GM12878 (cell line): ENCODE data around the gene TMC8. TPM values are rescaled to one million over a fixed set of nuclear protein-coding genes. Genes with fewer than 3 reads are reported as not detected.

Experiments used
- BACH1 ChIP-seq: fragments of 450-650 bp; IDR thresholded peaks from 2 replicates; pipeline ENCODE4 v1.6.1; 2017; ENCODE audit warnings: mild to moderate bottlenecking, borderline replicate concordance
- CREB1 ChIP-seq: IDR thresholded peaks from 2 replicates; pipeline ENCODE4 v1.6.1; 2012; ENCODE audit warnings: low read depth, mild to moderate bottlenecking, inconsistent platforms
- ESRRA ChIP-seq: IDR thresholded peaks from 2 replicates; pipeline ENCODE4 v1.6.1; 2012; ENCODE audit warnings: mild to moderate bottlenecking, low read length, improper control_type of control experiment
- FOS ChIP-seq: IDR thresholded peaks from 3 replicates; pipeline ENCODE4 v1.6.1; 2011; ENCODE audit warnings: borderline replicate concordance; ENCODE audit not compliant: insufficient read length; ENCODE audit errors: extremely low read depth
- GABPA ChIP-seq: IDR thresholded peaks from 2 replicates; pipeline ENCODE4 v1.6.1; 2014; ENCODE audit warnings: antibody characterized with exemption, low read depth, mild to moderate bottlenecking, inconsistent platforms
- HDGF ChIP-seq: fragments of 450-650 bp; IDR thresholded peaks from 2 replicates; pipeline ENCODE4 v1.6.1; 2016; ENCODE audit warnings: antibody characterized with exemption
- IKZF2 ChIP-seq, 2 experiments: fragments of 450-650 bp; IDR thresholded peaks; 2 replicates each; pipeline ENCODE4 v1.6.1; 2017; ENCODE audit warnings: mild to moderate bottlenecking in 2 of 2, moderate library complexity in 2 of 2
- MEF2A ChIP-seq: IDR thresholded peaks from 2 replicates; pipeline ENCODE4 v1.6.1; 2011; ENCODE audit warnings: low read depth, mild to moderate bottlenecking, low read length, moderate library complexity; ENCODE audit not compliant: insufficient read depth
- NFYA ChIP-seq: IDR thresholded peaks from 2 replicates; pipeline ENCODE4 v1.6.1; 2011; ENCODE audit warnings: low read depth, mild to moderate bottlenecking, low read length, improper control_type of control experiment, borderline replicate concordance
- NFYB ChIP-seq: IDR thresholded peaks from 2 replicates; pipeline ENCODE4 v1.6.1; 2011; ENCODE audit warnings: low read depth, mild to moderate bottlenecking, low read length, improper control_type of control experiment, moderate library complexity; ENCODE audit not compliant: insufficient read depth
- RELA ChIP-seq: fragments of 450-650 bp; IDR thresholded peaks from 2 replicates; pipeline ENCODE4 v1.8.0; 2014; ENCODE audit warnings: borderline replicate concordance; ENCODE audit not compliant: partially characterized antibody
- SIN3A ChIP-seq: IDR thresholded peaks from 2 replicates; pipeline ENCODE4 v1.6.1; 2012; ENCODE audit warnings: low read depth, low read length, improper control_type of control experiment
- SREBF1 ChIP-seq: IDR thresholded peaks from 2 replicates; pipeline ENCODE4 v1.6.1; 2012; ENCODE audit warnings: mild to moderate bottlenecking, low read length
- SREBF2 ChIP-seq: IDR thresholded peaks from 2 replicates; pipeline ENCODE4 v1.6.1; 2012; ENCODE audit warnings: mild to moderate bottlenecking, low read length
- TBL1XR1 ChIP-seq: IDR thresholded peaks from 2 replicates; pipeline ENCODE4 v1.6.1; 2012; ENCODE audit warnings: low read depth, low read length, improper control_type of control experiment
- TCF12 ChIP-seq: IDR thresholded peaks from 2 replicates; pipeline ENCODE4 v1.6.1; 2011; ENCODE audit warnings: low read depth, mild to moderate bottlenecking, low read length
- ZNF384 ChIP-seq: IDR thresholded peaks from 2 replicates; pipeline ENCODE4 v1.6.1; 2012; ENCODE audit warnings: low read depth, mild to moderate bottlenecking, low read length, improper control_type of control experiment, borderline replicate concordance
- ZSCAN29 ChIP-seq: fragments of 450-650 bp; IDR thresholded peaks from 2 replicates; pipeline ENCODE4 v1.6.1; 2017; ENCODE audit warnings: mild to moderate bottlenecking, moderate library complexity
- polyA plus RNA-seq, 11 experiments: library from polyadenylated mRNA; depleted of rRNA in 4 of 11; unstranded in 6 of 11; stranded (reverse) in 5 of 11; fragments of >200 nt; fragmentation: Nextera tagmentation in 4 of 11; fragmentation: Illumina TruSeq in 1 of 11; extraction: Ambion mirVana in 4 of 11; extraction: Trizol in 1 of 11; gene quantifications; 1 replicate in 1 of 11; 2 replicates in 10 of 11; pipeline versions ENCODE4 v1.2.1 to v1.2.3, GENCODE V29; 2011 to 2016; ENCODE audit warnings: inconsistent platforms in 2 of 11, missing spikeins in 2 of 11, low read depth in 1 of 11
- total RNA-seq, 4 experiments: library from RNA; depleted of rRNA in 3 of 4; stranded (reverse); fragments of >200 nt in 3 of 4; fragmentation: Illumina TruSeq in 1 of 4; extraction: Trizol in 1 of 4; gene quantifications; 2 replicates each; pipeline versions ENCODE4 v1.2.1 to v1.2.3, GENCODE V29; 2013 to 2021
- TF ChIP-seq, protein P1 (sequence below): IDR thresholded peaks from 2 replicates; pipeline ENCODE4 v1.6.1; 2011; ENCODE audit warnings: borderline replicate concordance, low read depth, mild to moderate bottlenecking, moderate library complexity, low read length; ENCODE audit not compliant: insufficient read depth, poor library complexity, severe bottlenecking
- TF ChIP-seq, protein P2 (sequence below), 3 experiments: IDR thresholded peaks in 2 of 3; conservative IDR thresholded peaks in 1 of 3; 2 replicates each; pipeline ENCODE4 v1.5.1; 2011; ENCODE audit warnings: low read depth in 3 of 3, low read length in 3 of 3, mild to moderate bottlenecking in 3 of 3, control low read depth in 2 of 3, moderate library complexity in 2 of 3, inconsistent platforms in 1 of 3, mixed read lengths in 1 of 3; ENCODE audit not compliant: control insufficient read depth in 2 of 3, insufficient read depth in 1 of 3; ENCODE audit errors: extremely low read depth in 1 of 3
- TF ChIP-seq, protein P3 (sequence below): IDR thresholded peaks from 2 replicates; pipeline ENCODE4 v1.6.1; 2012; ENCODE audit warnings: improper control_type of control experiment, low read depth, low read length; ENCODE audit not compliant: insufficient replicate concordance
- TF ChIP-seq, protein P4 (sequence below): IDR thresholded peaks from 2 replicates; pipeline ENCODE4 v1.6.1; 2012; ENCODE audit warnings: low read depth, low read length, improper control_type of control experiment

Gene TMC8
- total and polyA plus RNA-seq, 10 of the 15 experiments (the other 5 are each of a cell fraction or from before 2014, with no cell fraction given) = 2.7 to 128 (median 40.0) TPM

DNA sequence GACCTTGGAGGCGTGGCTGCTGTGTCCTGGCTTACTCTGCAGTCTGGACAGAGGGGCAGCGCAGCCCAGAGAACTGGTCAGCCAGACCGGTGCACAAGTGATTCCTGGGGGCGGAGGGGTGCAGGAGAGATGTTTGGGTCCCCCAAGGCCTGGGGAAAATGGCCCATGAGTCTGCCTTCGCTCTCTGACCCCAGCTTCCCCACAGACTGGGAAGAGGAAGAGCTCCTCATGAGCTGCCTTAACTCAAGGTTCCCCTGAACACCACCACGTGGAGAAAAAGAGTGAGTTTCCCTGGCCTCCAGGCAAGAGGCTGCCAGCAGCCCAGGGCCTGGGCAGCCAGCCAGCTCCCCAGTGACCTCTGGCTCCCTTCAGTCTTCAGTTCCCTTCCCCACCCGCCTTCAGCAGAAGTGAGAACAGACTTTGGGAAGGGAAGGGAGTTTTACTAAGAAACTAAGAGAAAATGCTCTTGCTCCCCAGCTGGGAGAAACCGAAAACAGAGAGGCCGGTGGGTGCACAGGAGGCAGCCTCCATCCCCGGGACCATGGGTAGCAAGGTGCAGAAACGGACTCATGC is 13.7 kb downstream of the TMC8 start (continued):
- TF ChIP-seq NFYA = no peak
- TF ChIP-seq NFYB = no peak
- TF ChIP-seq ZSCAN29 = no peak
- TF ChIP-seq, protein P1, sequence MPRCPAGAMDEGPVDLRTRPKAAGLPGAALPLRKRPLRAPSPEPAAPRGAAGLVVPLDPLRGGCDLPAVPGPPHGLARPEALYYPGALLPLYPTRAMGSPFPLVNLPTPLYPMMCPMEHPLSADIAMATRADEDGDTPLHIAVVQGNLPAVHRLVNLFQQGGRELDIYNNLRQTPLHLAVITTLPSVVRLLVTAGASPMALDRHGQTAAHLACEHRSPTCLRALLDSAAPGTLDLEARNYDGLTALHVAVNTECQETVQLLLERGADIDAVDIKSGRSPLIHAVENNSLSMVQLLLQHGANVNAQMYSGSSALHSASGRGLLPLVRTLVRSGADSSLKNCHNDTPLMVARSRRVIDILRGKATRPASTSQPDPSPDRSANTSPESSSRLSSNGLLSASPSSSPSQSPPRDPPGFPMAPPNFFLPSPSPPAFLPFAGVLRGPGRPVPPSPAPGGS = no peak
- no peak for TF ChIP-seq SIN3A
- TF ChIP-seq, protein P2, sequence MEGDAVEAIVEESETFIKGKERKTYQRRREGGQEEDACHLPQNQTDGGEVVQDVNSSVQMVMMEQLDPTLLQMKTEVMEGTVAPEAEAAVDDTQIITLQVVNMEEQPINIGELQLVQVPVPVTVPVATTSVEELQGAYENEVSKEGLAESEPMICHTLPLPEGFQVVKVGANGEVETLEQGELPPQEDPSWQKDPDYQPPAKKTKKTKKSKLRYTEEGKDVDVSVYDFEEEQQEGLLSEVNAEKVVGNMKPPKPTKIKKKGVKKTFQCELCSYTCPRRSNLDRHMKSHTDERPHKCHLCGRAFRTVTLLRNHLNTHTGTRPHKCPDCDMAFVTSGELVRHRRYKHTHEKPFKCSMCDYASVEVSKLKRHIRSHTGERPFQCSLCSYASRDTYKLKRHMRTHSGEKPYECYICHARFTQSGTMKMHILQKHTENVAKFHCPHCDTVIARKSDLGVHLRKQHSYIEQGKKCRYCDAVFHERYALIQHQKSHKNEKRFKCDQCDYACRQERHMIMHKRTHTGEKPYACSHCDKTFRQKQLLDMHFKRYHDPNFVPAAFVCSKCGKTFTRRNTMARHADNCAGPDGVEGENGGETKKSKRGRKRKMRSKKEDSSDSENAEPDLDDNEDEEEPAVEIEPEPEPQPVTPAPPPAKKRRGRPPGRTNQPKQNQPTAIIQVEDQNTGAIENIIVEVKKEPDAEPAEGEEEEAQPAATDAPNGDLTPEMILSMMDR (IDR thresholded peaks at IDR 0.05 in 2 of 3, conservative IDR thresholded peaks at IDR 0.05 in 1 of 3; ENCODE audit: control insufficient read depth in 2 of 3, extremely low read depth in 1 of 3, insufficient read depth in 1 of 3, low read depth in 3 of 3, low read length in 3 of 3) = no peak
- TF ChIP-seq TCF12 = 0 out of 2 replicates have a peak, but pooled peaks have one; percentile 32
- no peak for TF ChIP-seq ZNF384
- no peak for TF ChIP-seq FOS
- TF ChIP-seq, protein P3, sequence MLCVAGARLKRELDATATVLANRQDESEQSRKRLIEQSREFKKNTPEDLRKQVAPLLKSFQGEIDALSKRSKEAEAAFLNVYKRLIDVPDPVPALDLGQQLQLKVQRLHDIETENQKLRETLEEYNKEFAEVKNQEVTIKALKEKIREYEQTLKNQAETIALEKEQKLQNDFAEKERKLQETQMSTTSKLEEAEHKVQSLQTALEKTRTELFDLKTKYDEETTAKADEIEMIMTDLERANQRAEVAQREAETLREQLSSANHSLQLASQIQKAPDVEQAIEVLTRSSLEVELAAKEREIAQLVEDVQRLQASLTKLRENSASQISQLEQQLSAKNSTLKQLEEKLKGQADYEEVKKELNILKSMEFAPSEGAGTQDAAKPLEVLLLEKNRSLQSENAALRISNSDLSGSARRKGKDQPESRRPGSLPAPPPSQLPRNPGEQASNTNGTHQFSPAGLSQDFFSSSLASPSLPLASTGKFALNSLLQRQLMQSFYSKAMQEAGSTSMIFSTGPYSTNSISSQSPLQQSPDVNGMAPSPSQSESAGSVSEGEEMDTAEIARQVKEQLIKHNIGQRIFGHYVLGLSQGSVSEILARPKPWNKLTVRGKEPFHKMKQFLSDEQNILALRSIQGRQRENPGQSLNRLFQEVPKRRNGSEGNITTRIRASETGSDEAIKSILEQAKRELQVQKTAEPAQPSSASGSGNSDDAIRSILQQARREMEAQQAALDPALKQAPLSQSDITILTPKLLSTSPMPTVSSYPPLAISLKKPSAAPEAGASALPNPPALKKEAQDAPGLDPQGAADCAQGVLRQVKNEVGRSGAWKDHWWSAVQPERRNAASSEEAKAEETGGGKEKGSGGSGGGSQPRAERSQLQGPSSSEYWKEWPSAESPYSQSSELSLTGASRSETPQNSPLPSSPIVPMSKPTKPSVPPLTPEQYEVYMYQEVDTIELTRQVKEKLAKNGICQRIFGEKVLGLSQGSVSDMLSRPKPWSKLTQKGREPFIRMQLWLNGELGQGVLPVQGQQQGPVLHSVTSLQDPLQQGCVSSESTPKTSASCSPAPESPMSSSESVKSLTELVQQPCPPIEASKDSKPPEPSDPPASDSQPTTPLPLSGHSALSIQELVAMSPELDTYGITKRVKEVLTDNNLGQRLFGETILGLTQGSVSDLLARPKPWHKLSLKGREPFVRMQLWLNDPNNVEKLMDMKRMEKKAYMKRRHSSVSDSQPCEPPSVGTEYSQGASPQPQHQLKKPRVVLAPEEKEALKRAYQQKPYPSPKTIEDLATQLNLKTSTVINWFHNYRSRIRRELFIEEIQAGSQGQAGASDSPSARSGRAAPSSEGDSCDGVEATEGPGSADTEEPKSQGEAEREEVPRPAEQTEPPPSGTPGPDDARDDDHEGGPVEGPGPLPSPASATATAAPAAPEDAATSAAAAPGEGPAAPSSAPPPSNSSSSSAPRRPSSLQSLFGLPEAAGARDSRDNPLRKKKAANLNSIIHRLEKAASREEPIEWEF = no peak
- no peak for TF ChIP-seq RELA
- no peak for TF ChIP-seq CREB1
- TF ChIP-seq TBL1XR1 = peak; percentile 54; the same call in 1 of the 2 replicates
- 0 out of 2 replicates have a peak, but pooled peaks have one; percentile 14 for TF ChIP-seq HDGF
- TF ChIP-seq ESRRA = no peak
- TF ChIP-seq IKZF2 (IDR thresholded peaks at IDR 0.05) = peak; percentile 78 to 82; a peak in 2 of 4 replicates
- TF ChIP-seq SREBF1 = no peak
- no peak for TF ChIP-seq MEF2A
- TF ChIP-seq, protein P4, sequence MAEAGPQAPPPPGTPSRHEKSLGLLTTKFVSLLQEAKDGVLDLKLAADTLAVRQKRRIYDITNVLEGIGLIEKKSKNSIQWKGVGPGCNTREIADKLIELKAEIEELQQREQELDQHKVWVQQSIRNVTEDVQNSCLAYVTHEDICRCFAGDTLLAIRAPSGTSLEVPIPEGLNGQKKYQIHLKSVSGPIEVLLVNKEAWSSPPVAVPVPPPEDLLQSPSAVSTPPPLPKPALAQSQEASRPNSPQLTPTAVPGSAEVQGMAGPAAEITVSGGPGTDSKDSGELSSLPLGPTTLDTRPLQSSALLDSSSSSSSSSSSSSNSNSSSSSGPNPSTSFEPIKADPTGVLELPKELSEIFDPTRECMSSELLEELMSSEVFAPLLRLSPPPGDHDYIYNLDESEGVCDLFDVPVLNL = no peak
- TF ChIP-seq GABPA = no peak
- TF ChIP-seq BACH1 = no peak
- TF ChIP-seq SREBF2 = no peak
